Erythroblast (primary cell): Measurements from ENCODE around the gene SRGAP1.

Experiments used
- GATA1 ChIP-seq: IDR thresholded peaks from 2 replicates; pipeline ENCODE4 v1.6.1; 2011; ENCODE audit warnings: low read depth, mild to moderate bottlenecking, control low read depth, low read length, moderate library complexity
- POLR2A ChIP-seq: IDR thresholded peaks from 2 replicates; pipeline ENCODE4 v1.6.1; 2011; ENCODE audit warnings: mild to moderate bottlenecking, low read length

DNA sequence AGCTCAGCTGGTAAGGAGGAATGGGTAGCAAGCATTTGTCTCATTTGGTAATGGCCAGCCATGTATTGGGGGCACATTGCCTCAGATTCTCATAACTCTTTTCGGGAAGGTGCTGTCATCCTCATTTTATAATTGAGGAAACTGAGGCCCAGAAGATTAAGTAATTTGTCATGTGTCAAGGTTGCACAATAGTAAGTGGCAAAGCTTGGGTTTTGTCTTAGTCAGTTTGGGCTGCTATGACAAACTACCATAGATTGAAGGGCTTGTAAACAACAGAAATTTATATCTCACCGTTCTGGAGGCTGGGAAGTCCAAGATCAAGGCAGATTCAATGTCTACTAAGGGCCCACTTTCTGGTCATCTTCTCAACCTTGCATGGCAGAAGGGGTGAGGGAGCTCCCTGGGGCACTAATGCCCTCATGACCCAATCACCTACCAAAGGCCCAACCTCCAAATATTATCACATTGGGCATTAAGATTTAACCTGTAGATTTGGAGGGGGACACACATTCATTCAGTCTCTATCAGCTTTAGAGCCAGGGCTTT lies 99.6 kb downstream of the SRGAP1 start:
- TF ChIP-seq POLR2A = no peak
- TF ChIP-seq GATA1 = no peak
